Activated CD8-positive, alpha-beta memory T cell treated with anti-CD3 and anti-CD28 coated beads, Interleukin-2, amount 50 U/mL, for 4 hours (primary cell): ENCODE measurements around the gene FADS6.
"Not testable (repeated sequence)": the region's sequence is repeated elsewhere in the genome, so short reads cannot be mapped to it uniquely, and the experiment has no call there.

Experiments used
- DNase-seq: peaks from one replicate; pipeline ENCODE4 v3.0.0-alpha.2; 2020

FADS6 gene

DNA sequence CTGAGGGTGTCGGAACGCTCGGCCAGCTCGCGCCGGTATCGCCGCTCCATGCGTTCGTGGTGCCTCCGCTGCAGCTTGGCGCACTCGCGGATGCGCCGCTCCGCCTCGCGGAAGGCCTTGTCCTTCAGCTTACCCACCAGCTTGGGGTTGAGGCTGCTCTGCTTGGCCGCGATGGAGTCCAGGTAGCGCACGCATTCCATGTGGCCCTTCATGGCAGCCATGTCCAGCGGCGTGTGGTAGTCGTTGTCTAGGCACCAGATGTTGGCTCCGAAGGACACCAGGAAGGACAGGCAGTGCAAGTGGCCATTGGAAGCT is 26.8 kb upstream of the FADS6 start:
- no peak for DNase-seq

- DNase-seq, result no peak
Observed at GRCh38 chr17:74919440-74920305, 26.2 kb upstream of the FADS6 start.

DNA sequence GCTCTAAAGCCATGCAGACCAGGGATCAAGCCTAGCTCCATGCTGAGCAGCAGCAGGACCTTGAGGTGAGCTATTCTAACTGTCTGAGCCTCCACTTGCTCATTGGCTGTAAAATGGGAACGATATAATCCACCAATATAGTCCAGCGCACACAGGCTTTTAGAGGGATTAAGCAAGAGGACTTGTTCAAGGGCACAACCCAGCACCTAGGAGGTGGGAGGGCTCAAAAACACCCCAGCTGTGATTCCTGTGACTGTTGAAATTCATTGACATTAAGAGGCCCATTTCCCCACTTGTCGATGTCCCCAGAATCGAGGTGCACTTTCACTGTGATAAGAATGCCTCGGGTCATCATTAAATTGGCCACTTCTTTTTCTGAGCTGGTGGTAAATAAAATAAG is 25.5 kb upstream of the FADS6 start:
- no peak for DNase-seq

DNA sequence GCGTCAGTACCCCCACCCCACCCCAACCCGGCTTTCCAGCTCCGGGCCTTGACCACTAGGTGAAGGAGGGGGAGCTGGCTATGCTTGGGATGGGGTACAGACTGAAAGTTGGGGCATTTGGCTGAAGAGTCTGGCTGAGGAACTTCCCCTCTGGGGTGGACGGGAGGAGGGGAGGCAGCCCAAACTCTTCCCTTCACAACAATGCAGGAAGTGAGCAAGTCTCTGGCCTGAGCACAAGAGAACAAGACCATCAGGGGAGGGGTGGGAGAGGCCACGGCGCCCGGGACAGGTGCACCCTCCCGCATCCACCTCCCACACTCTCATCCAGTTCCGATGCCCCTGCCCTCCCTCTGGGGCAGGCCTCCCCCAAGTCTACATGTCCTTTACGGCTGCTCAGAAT is 24.0 kb upstream of the FADS6 start:
- no peak for DNase-seq

DNA sequence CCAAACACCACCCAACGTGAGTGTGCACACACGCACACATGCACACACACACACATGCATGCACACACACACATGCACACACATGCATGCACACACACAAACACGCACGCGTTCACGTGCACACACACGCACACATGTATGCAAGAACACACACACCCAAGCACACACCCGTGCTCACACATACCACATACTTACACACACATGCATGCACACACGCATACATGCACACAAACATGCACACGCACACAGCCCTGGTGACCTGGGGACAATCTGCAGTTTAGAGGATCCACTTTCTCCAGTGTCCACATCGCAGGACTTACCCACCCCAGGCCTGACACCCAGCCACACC is 23.4 kb upstream of the FADS6 start:
- DNase-seq, result no peak

DNA sequence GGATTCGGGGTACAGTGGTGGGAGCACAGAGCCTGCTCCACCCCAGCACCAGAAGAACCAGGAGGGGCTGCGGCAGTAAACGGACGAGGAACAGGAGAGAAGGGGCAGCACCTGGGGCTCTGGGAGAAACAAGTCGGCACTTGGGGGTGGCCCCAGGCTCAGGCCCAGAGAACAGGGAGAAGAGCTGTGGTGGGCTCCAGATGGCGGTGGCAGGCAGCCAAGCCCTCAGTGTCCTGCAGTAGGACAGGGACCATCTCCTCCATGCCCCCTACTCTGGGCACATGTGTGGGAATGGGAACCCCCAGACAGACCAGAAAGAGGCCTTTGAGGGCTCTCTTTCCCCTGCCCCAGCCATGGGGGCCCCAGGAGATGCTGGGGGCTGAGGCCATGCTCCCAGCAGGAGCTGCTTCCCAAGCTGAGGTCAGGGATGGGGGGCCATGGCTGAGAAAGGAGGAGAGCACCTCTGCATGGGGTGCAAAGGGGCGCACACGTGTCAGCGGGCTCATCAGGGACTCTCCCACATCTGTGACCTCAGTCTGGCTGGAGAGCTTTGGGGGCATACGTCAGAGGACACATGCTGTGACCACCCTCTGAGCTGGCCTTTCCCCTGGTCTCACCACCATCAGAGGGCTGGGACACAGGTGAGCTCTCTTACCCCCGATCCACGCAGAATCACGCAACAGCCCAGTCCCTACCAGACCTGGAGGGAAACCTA is 22.9 kb upstream of the FADS6 start:
- DNase-seq, result no peak

GRCh38 chr17:74911423-74911822 is 18.0 kb upstream of the FADS6 start:
- not testable (repeated sequence) for DNase-seq

GRCh38 chr17:74909097-74909496 is 15.7 kb upstream of the FADS6 start:
- DNase-seq, result not testable (repeated sequence)

GRCh38 chr17:74907012-74907411 is 13.6 kb upstream of the FADS6 start:
- no peak for DNase-seq

- not testable (repeated sequence) for DNase-seq
Observed at GRCh38 chr17:74906214-74906793, 12.9 kb upstream of the FADS6 start.

GRCh38 chr17:74904687-74905409 is 11.4 kb upstream of the FADS6 start:
- DNase-seq, result no peak

DNA sequence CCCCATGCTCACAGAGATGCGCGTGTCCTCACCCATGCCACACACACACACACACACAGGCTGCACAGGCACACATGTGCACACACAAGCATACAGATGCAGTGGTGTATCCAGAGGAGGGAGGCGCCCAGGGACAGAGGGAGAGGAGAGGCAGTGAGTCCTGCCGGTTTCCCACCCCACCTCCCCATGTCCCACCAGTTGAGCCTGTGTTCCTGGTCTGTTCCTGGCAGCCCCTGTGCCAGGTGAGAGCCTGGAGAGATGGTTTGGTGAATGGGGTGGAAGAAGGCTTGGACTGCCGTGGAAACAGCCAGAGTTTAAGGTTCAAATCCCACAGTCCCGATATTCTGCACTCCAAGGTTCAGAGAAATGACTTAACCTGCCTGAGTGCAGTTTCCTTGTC is 10.2 kb upstream of the FADS6 start:
- DNase-seq, result no peak

GRCh38 chr17:74903034-74903433 is 9.6 kb upstream of the FADS6 start:
- DNase-seq, result no peak

DNA sequence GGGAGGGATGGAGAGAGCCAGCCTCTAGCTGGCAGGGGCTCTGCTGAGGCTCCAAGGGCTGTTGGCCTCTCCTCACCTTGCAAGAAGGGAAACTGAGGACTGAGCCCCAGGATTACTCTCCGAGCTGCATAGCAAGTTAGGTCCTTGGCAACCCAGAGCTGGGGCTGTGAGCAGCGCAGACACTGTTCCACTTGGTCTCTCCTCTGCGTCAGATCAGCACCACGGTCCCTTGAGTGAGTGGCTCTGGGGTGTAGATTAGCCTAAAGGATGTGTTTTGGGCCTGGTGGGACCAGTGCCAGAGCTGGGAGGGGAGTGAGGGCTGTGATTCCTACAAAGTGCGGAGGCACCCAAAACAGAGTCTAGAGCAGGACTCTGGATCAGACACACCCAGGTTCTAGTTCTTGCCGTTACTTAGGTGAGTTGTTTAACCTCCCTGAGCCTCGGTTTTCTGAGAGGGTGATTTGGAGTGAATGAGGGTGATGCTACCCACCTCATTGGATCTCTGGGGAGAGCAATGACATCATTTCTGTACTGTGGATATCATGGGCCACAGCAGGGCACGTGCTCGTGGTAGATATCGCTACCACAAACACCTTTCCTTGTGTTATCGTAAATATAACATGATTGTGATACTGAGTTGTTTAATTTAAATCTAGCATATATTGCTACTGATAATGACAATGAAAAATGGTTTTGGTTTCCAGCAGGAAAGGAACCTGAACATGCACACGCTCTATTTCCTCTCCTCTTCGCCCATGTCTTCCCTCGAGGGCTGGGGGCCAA is 8.1 kb upstream of the FADS6 start:
- DNase-seq, result no peak

DNA sequence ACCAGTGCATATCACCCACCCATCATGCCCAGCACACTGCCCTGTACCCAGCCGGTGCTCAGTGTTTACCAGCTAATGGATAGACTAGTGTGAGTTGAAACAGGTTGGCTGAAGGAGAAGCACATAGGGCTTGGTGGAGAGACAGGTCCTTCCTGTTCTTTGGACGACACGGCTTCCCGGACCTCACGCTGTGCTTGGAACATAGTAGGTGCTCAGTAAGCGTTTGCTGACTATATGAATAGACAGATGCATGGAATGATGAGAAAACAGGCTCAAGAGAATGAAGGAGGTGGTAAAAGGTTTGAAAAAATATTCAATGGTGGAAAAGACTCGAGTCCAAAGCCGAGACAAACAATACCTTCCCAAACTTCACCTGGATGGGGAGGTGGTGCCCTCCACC is 6.8 kb upstream of the FADS6 start:
- no peak for DNase-seq

DNA sequence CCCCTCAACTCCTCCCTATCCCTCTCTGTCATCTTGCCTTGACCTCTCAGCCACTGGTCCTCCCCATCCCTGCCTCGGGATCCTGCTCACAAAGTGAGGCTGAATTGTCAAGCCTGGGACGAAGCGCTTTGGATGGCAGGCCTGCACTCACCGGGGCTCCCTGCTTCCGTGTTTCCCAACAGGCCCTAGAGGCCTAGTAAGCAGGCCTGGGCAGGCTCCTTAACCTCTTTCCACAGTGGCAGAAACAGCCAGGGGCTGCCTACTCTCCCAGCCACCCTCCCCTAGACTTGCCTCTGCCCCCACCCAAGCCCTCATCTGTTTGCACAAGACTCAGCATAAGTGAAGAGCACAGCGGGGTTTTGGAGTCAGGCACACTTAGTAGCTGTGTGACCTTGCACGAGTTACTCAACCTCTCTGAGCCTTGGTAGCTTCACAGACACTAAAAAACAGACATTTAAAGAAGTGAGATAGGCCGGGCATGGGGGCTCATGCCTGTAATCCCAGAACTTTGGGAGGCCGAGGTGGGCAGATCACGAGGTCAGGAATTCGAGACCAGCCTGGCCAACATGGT is 5.0 kb upstream of the FADS6 start:
- no peak for DNase-seq

DNA sequence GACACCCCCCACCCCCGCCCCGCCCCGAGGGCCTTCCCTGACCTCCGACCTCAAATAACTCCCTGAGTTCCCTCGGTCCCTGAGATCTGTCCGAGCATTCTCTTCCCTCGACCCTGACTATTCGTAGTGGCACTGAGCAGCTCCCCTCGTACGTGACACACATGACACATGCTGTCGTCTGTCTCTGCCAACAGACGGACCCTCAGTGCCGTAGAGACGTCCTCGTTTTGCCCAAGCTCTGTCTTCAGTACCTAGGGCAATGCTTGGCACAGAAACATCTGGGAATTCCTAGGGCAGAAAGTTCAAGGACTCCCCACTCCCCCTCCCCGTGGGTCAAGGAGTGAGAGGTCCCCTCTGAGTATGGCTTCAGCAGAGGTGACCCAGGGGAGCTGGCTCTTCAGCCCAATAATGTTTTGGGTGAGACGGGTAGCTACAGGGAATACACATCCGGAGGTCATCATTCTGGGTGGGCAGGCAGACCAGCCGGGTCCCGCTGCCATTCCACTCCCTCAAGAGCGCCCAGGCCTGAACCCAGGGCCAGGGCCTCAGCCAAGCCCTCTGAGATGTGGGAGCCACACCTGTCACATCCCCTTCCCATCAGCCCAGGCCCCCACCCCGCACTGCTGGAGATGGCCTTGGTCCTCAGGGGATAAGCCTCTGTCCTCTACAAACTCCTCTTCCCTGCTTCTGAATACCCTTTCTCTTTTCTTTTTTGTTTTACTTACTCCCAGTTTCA is 671 bp upstream of the FADS6 start:
- DNase-seq, result no peak

GRCh38 chr17:74892013-74892841 is 1.2 kb downstream of the FADS6 start:
- no peak for DNase-seq

GRCh38 chr17:74890554-74890953 is 2.9 kb downstream of the FADS6 start:
- DNase-seq, result no peak

- no peak for DNase-seq
Observed at GRCh38 chr17:74888469-74888868, 5.0 kb downstream of the FADS6 start.

DNA sequence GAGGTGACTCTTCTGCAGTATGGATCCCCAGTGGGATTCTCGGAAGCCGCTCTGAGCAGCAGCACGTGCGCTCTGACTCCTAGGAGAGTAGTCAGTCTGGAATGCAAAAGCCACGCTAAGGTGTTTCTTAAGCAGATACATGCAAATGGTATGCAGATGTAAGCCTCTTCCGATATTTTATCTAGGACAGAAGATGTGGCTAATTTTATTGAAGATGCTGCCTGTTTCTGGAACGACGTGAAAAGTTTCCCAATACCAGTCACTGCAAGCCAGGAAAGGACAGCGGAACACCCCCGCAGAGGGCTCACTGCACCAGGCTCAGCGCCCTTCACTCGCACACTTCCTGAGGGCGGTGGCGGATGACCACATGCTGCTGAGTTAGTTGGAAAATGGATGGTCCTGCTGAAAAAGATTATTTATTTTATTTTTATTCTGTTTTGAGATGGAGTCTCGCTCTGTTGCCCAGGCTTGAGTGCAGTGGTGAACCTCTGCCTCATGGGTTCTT is 10.1 kb downstream of the FADS6 start:
- no peak for DNase-seq
